Astrocyte (in vitro differentiated cells and primary cell): ENCODE results near the gene RTL5.

ENCODE experiments used
- EZH2 ChIP-seq: IDR thresholded peaks from 2 replicates; pipeline ENCODE4 v1.6.1; 2012; ENCODE audit warnings: mild to moderate bottlenecking, low read length, inconsistent platforms; ENCODE audit not compliant: insufficient read depth
- TF ChIP-seq, protein P1 (sequence below): IDR thresholded peaks from 2 replicates; pipeline ENCODE4 v1.5.1; 2011; ENCODE audit warnings: low read depth, mild to moderate bottlenecking, inconsistent platforms, low read length, moderate library complexity; ENCODE audit not compliant: insufficient read depth

DNA sequence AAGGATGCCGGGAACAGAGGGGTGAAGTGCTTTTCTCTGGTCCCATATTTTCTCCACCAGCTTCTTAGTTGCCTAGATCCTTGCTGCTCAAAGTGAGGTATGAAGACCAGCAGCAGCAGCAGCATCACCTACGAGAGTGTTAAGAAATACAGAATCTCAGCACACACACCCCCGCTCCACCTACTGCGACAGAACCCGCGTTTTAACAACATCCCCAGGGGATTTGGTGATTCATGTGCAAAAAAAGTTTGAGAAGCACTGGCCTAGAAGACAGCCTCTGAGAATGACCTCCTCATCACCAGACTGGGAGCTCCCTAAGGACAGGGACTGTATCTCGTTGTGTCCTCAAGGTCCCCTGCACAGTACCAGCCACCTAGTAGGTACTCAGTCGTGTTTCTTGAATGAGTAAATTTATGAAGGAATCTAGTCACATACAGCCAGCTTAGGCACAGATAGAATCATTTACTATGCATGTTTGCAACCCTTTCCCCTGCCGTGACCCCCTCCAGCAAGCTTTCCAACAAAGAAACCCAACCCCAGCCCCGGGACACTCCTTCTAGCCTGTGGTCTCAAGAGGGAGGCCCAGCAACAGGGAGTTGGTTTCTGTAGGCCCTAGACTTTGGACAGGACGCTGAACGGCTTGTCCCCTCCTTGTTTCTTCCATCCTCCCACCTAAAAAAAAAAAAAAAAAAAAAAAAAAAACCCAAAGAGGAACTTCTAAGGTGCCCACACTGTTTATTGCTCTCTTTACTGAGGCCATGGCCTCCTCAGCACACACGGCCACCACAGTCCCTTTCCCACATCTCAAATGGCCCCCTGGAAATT, 21.5 kb downstream of the RTL5 start:
- TF ChIP-seq, protein P1, sequence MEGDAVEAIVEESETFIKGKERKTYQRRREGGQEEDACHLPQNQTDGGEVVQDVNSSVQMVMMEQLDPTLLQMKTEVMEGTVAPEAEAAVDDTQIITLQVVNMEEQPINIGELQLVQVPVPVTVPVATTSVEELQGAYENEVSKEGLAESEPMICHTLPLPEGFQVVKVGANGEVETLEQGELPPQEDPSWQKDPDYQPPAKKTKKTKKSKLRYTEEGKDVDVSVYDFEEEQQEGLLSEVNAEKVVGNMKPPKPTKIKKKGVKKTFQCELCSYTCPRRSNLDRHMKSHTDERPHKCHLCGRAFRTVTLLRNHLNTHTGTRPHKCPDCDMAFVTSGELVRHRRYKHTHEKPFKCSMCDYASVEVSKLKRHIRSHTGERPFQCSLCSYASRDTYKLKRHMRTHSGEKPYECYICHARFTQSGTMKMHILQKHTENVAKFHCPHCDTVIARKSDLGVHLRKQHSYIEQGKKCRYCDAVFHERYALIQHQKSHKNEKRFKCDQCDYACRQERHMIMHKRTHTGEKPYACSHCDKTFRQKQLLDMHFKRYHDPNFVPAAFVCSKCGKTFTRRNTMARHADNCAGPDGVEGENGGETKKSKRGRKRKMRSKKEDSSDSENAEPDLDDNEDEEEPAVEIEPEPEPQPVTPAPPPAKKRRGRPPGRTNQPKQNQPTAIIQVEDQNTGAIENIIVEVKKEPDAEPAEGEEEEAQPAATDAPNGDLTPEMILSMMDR = no peak
- TF ChIP-seq EZH2 = no peak
